Measurements from ENCODE around the gene ZNF326. TPM values are rescaled to one million over a fixed set of nuclear protein-coding genes. Genes with fewer than 3 reads are reported as not detected.

The ZNF326 gene
- total RNA-seq, 1 experiment from 2014 or later: 39.0 TPM

- H3K4me1 Mint-ChIP-seq: peaks cover 5% of the 10 kb centered on the region in 2 experiments; a peak in 3 of 4 replicates
- TF ChIP-seq CTCF (conservative IDR thresholded peaks at IDR 0.05): no peak
- no peak overlapping the region for H2AK5ac ChIP-seq (ENCODE audit: insufficient read length, low read length)
These were observed 16.2 kb upstream of the ZNF326 start for GRCh38 chr1:89978755-89979154.

More at GRCh38 chr1:89978755-89979154, 16.2 kb upstream of the ZNF326 start:
- H3K23me2 ChIP-seq (ENCODE audit: insufficient read length, low read depth, low read length, poor library complexity, severe bottlenecking): no peaks in the 10 kb centered on the region
- H2BK12ac ChIP-seq (ENCODE audit: insufficient read length, low read depth, low read length): no peak overlapping the region
- H3T11ph ChIP-seq (ENCODE audit: low read length): no peak overlapping the region
- H2BK20ac ChIP-seq (ENCODE audit: low read depth, low read length, poor library complexity, severe bottlenecking): no peak overlapping the region
- no peak overlapping the region for H3K27ac Mint-ChIP-seq
- H2AFZ ChIP-seq (ENCODE audit: low read length): no peak overlapping the region
- H3K14ac ChIP-seq (ENCODE audit: insufficient read depth, low read length): no peak overlapping the region
- no peak overlapping the region for H4K8ac ChIP-seq (replicated peaks; ENCODE audit: insufficient read length, low read depth, low read length)
- H3K18ac ChIP-seq (ENCODE audit: insufficient read length, low read depth, low read length): no peak overlapping the region
- H2BK15ac ChIP-seq (ENCODE audit: low read depth, low read length): no peak overlapping the region
- WGBS (ENCODE audit: extremely low coverage, insufficient read length, low lambda C conversion rate): no CpG with 5 or more reads among the region's 1 CpG
- 0 out of 7 replicates have a peak, but pooled peaks cover 0 to 1% (median 0%) of the 10 kb centered on the region in 3 experiments for H3K36me3 Mint-ChIP-seq (ENCODE audit: insufficient read depth in 1 of 3, low read depth in 3 of 3)
- no peaks in the 10 kb centered on the region for H4K20me1 ChIP-seq (ENCODE audit: control insufficient read depth, insufficient read depth, insufficient read length)
- no peak overlapping the region for H4K5ac ChIP-seq (ENCODE audit: insufficient read length, low read depth, low read length)
- no peak overlapping the region for H3K4me3 Mint-ChIP-seq
- H3K79me2 ChIP-seq (ENCODE audit: insufficient read depth, low read length): no peaks in the 10 kb centered on the region
- no peak overlapping the region for H3K27ac ChIP-seq (ENCODE audit: insufficient read length, low read depth, low read length)
- no peaks in the 10 kb centered on the region; a peak in 1 of 5 replicates for H3K9me3 Mint-ChIP-seq
- no peak overlapping the region for H4K91ac ChIP-seq (ENCODE audit: insufficient read length, low read depth, low read length)
- H3K79me1 ChIP-seq (ENCODE audit: insufficient read depth, low read depth, low read length, poor library complexity, severe bottlenecking): no peaks in the 10 kb centered on the region
- no peak overlapping the region for H3K9ac ChIP-seq (ENCODE audit: extremely low read depth, insufficient read length, low read length)
- H3K4me2 ChIP-seq (ENCODE audit: insufficient read depth, insufficient read length, low read length): no peak overlapping the region
- no peaks in the 10 kb centered on the region for H3K27me3 ChIP-seq (ENCODE audit: insufficient read depth, low read length)
- no peak overlapping the region for H2BK5ac ChIP-seq (ENCODE audit: insufficient read length, low read length)
- no peak overlapping the region for H3K4ac ChIP-seq (ENCODE audit: low read depth, low read length)
- DNase-seq: no peak
- no peak overlapping the region for H2BK120ac ChIP-seq (ENCODE audit: low read depth, low read length, poor library complexity, severe bottlenecking)
- no peak overlapping the region for H3K23ac ChIP-seq (ENCODE audit: insufficient read length, low read depth, low read length)
- H3K9me3 ChIP-seq (ENCODE audit: control insufficient read depth, low read depth, low read length): no peaks in the 10 kb centered on the region
- no peaks in the 10 kb centered on the region for H3K27me3 Mint-ChIP-seq (ENCODE audit: low read depth)
- no peak overlapping the region for H3K56ac ChIP-seq (ENCODE audit: insufficient read length, low read depth, low read length)
- H3K4me1 ChIP-seq (ENCODE audit: insufficient read depth, low read length): peaks cover 5% of the 10 kb centered on the region; the same call in 1 of the 2 replicates

All from H9 (cell line).